ENCODE data around the gene KCNIP3.

The KCNIP3 gene

GRCh38 chr2:95323347-95324155 lies 26.4 kb downstream of the KCNIP3 start:
- Histone ChIP-seq H3K27ac (ENCODE audit: low read depth, low read length, severe bottlenecking) (no peak overlapping the region), H3K4me1 (ENCODE audit: control insufficient read depth, insufficient read depth, low read length, poor library complexity, severe bottlenecking) (peaks cover 7% of the 10 kb centered on the region), H3K9me3 (ENCODE audit: control insufficient read depth, low read length) (no peaks in the 10 kb centered on the region), H3K4me3 (ENCODE audit: extremely low read depth, insufficient read depth, low read length, poor library complexity, severe bottlenecking) (no peak overlapping the region), H3K36me3 (ENCODE audit: control insufficient read depth, insufficient read depth, low read length) (no peaks in the 10 kb centered on the region)
- 75 to 81% methylated on average over 18 to 24 of the region's 26 CpGs for WGBS, 2 experiments (ENCODE audit: insufficient coverage in 2 of 2)

GRCh38 chr2:95325026-95325425 lies 27.9 kb downstream of the KCNIP3 start:
- Histone ChIP-seq H3K36me3 (ENCODE audit: control insufficient read depth, insufficient read depth, low read length) (no peaks in the 10 kb centered on the region), H3K4me3 (ENCODE audit: extremely low read depth, insufficient read depth, low read length, poor library complexity, severe bottlenecking) (no peak overlapping the region), H3K27ac (ENCODE audit: low read depth, low read length, severe bottlenecking) (no peak overlapping the region), H3K9me3 (ENCODE audit: control insufficient read depth, low read length) (no peaks in the 10 kb centered on the region), H3K4me1 (ENCODE audit: control insufficient read depth, insufficient read depth, low read length, poor library complexity, severe bottlenecking) (peaks cover 8% of the 10 kb centered on the region)
- WGBS, 2 experiments (ENCODE audit: insufficient coverage in 2 of 2): 91 to 97% methylated on average over 12 of the region's 13 CpGs

GRCh38 chr2:95325590-95326432 lies 28.7 kb downstream of the KCNIP3 start:
- no peaks in the 10 kb centered on the region for H3K9me3 ChIP-seq (ENCODE audit: control insufficient read depth, low read length)
- no peaks in the 10 kb centered on the region for H3K36me3 ChIP-seq (ENCODE audit: control insufficient read depth, insufficient read depth, low read length)
- 87 to 88% methylated on average over 10 of the region's 10 CpGs for WGBS, 2 experiments (ENCODE audit: insufficient coverage in 2 of 2)
- H3K4me3 ChIP-seq (ENCODE audit: extremely low read depth, insufficient read depth, low read length, poor library complexity, severe bottlenecking): no peak overlapping the region
- peaks cover 8% of the 10 kb centered on the region for H3K4me1 ChIP-seq (ENCODE audit: control insufficient read depth, insufficient read depth, low read length, poor library complexity, severe bottlenecking)
- H3K27ac ChIP-seq (ENCODE audit: low read depth, low read length, severe bottlenecking): no peak overlapping the region

GRCh38 chr2:95326433-95327140 lies 29.4 kb downstream of the KCNIP3 start:
- peaks cover 8% of the 10 kb centered on the region for H3K4me1 ChIP-seq (ENCODE audit: control insufficient read depth, insufficient read depth, low read length, poor library complexity, severe bottlenecking)
- 89 to 92% methylated on average over 28 to 30 of the region's 30 CpGs for WGBS, 2 experiments (ENCODE audit: insufficient coverage in 2 of 2)

DNA sequence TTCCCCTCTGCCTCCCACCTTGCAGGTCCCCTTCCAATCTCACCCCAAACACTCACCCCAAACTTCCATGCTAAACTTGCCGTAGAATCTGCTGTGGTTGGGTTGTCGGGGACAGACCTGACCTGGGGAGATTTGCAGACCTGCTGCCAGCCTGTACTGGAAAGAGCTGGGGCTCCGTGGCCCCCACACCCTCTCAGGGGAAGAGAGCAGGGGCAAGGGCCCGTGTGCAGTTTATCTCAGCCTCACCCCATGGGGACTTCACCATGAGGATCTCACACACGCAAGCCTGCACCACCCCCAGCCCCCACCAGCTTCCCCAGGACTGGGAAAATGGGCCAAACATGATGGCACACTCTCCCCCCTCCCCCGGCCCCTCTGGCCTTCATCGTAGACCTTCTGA lies 30.7 kb downstream of the KCNIP3 start:
- 85 to 89% methylated on average over 3 to 4 of the region's 7 CpGs for WGBS, 2 experiments (ENCODE audit: insufficient coverage in 2 of 2)
- no peaks in the 10 kb centered on the region for H3K36me3 ChIP-seq (ENCODE audit: control insufficient read depth, insufficient read depth, low read length)
- H3K27ac ChIP-seq (ENCODE audit: low read depth, low read length, severe bottlenecking): no peak overlapping the region
- peaks cover 8% of the 10 kb centered on the region for H3K4me1 ChIP-seq (ENCODE audit: control insufficient read depth, insufficient read depth, low read length, poor library complexity, severe bottlenecking)
- H3K4me3 ChIP-seq (ENCODE audit: extremely low read depth, insufficient read depth, low read length, poor library complexity, severe bottlenecking): no peak overlapping the region
- no peaks in the 10 kb centered on the region for H3K9me3 ChIP-seq (ENCODE audit: control insufficient read depth, low read length)

More at GRCh38 chr2:95326433-95327140, 29.4 kb downstream of the KCNIP3 start:
- no peaks in the 10 kb centered on the region for H3K9me3 ChIP-seq (ENCODE audit: control insufficient read depth, low read length)
- H3K27ac ChIP-seq (ENCODE audit: low read depth, low read length, severe bottlenecking): no peak overlapping the region
- H3K36me3 ChIP-seq (ENCODE audit: control insufficient read depth, insufficient read depth, low read length): no peaks in the 10 kb centered on the region
- H3K4me3 ChIP-seq (ENCODE audit: extremely low read depth, insufficient read depth, low read length, poor library complexity, severe bottlenecking): no peak overlapping the region

GRCh38 chr2:95328358-95329125 lies 31.4 kb downstream of the KCNIP3 start:
- Histone ChIP-seq H3K4me3 (ENCODE audit: extremely low read depth, insufficient read depth, low read length, poor library complexity, severe bottlenecking) (no peak overlapping the region), H3K4me1 (ENCODE audit: control insufficient read depth, insufficient read depth, low read length, poor library complexity, severe bottlenecking) (peaks cover 8% of the 10 kb centered on the region), H3K27ac (ENCODE audit: low read depth, low read length, severe bottlenecking) (no peak overlapping the region), H3K9me3 (ENCODE audit: control insufficient read depth, low read length) (no peaks in the 10 kb centered on the region), H3K36me3 (ENCODE audit: control insufficient read depth, insufficient read depth, low read length) (no peaks in the 10 kb centered on the region)
- WGBS, 2 experiments (ENCODE audit: insufficient coverage in 2 of 2): 89 to 91% methylated on average over 10 to 12 of the region's 15 CpGs

DNA sequence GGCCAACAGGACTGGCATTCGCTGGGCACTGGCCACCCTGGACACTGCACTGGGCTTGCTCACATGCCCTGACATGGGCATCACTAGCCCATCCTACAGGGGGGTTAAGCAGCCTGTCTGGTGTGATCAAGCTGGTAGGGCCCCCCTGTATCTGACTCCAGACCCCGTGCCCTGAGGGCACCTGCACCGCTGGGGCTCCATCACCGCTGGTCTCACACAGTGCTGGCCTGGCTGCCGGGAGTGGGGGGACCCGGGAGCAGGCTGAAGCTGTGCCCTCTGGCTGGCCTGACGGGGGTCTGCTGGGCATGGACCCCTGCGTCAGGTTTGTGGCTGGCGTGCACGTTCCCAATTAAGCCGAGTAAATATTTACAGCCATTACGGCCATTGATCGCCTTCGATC lies 32.3 kb downstream of the KCNIP3 start:
- H3K27ac ChIP-seq (ENCODE audit: low read depth, low read length, severe bottlenecking): no peak overlapping the region
- 95% methylated on average over 14 of the region's 14 CpGs for WGBS, 2 experiments (ENCODE audit: insufficient coverage in 2 of 2)
- peaks cover 8% of the 10 kb centered on the region for H3K4me1 ChIP-seq (ENCODE audit: control insufficient read depth, insufficient read depth, low read length, poor library complexity, severe bottlenecking)

GRCh38 chr2:95329891-95330793 lies 33.0 kb downstream of the KCNIP3 start:
- no peak overlapping the region for H3K27ac ChIP-seq (ENCODE audit: low read depth, low read length, severe bottlenecking)
- H3K36me3 ChIP-seq (ENCODE audit: control insufficient read depth, insufficient read depth, low read length): no peaks in the 10 kb centered on the region
- no peaks in the 10 kb centered on the region for H3K9me3 ChIP-seq (ENCODE audit: control insufficient read depth, low read length)
- 82 to 91% methylated on average over 12 of the region's 23 CpGs for WGBS, 2 experiments (ENCODE audit: insufficient coverage in 2 of 2)
- peaks cover 8% of the 10 kb centered on the region for H3K4me1 ChIP-seq (ENCODE audit: control insufficient read depth, insufficient read depth, low read length, poor library complexity, severe bottlenecking)
- H3K4me3 ChIP-seq (ENCODE audit: extremely low read depth, insufficient read depth, low read length, poor library complexity, severe bottlenecking): no peak overlapping the region

More for the DNA sequence above, 32.3 kb downstream of the KCNIP3 start:
- Histone ChIP-seq H3K4me3 (ENCODE audit: extremely low read depth, insufficient read depth, low read length, poor library complexity, severe bottlenecking) (no peak overlapping the region), H3K36me3 (ENCODE audit: control insufficient read depth, insufficient read depth, low read length) (no peaks in the 10 kb centered on the region), H3K9me3 (ENCODE audit: control insufficient read depth, low read length) (no peaks in the 10 kb centered on the region)

DNA sequence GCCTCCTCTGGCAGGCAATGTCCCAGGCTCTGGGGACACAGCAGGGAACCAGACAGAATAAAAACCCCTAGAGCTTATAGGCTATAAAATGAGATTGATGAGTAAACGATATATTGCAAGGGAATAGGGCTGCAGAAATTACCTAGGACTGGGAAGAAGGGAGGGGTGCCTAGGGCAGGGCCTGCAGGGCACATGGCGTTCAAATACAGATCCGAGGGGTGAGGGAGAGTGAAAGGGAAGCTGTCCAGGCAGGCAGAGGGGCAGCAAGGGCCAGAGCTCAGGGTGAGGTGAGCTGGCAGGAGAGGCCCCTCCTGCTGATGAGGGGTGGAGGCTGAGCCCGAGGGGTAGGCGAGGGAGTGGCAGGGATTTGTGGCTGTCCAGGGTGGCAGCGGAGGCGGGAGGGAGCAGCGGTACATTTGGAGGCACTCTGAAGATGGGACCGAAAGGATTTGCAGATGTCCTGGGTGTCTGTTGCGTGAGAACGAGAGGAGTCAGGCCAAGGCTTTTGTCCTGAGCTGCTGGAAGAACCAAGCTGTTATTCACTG lies 33.7 kb downstream of the KCNIP3 start:
- no peaks in the 10 kb centered on the region for H3K9me3 ChIP-seq (ENCODE audit: control insufficient read depth, low read length)
- no peaks in the 10 kb centered on the region for H3K36me3 ChIP-seq (ENCODE audit: control insufficient read depth, insufficient read depth, low read length)
- no peak overlapping the region for H3K4me3 ChIP-seq (ENCODE audit: extremely low read depth, insufficient read depth, low read length, poor library complexity, severe bottlenecking)
- no peak overlapping the region for H3K27ac ChIP-seq (ENCODE audit: low read depth, low read length, severe bottlenecking)
- WGBS, 2 experiments (ENCODE audit: insufficient coverage in 2 of 2): 85 to 87% methylated on average over 11 of the region's 11 CpGs
- peaks cover 8% of the 10 kb centered on the region for H3K4me1 ChIP-seq (ENCODE audit: control insufficient read depth, insufficient read depth, low read length, poor library complexity, severe bottlenecking)

Measured in mesodermal cell (in vitro differentiated cells).